H1 (cell line): ENCODE measurements around the gene ARL6IP5. TPM values are rescaled to one million over a fixed set of nuclear protein-coding genes. Genes with fewer than 3 reads are reported as not detected.

ENCODE experiments used
- CHD1 ChIP-seq: IDR thresholded peaks from 2 replicates; pipeline ENCODE4 v1.6.1; 2012; ENCODE audit warnings: low read depth, low read length, improper control_type of control experiment
- CREB1 ChIP-seq: IDR thresholded peaks from 2 replicates; pipeline ENCODE4 v1.6.1; 2012; ENCODE audit warnings: inconsistent platforms
- HDAC2 ChIP-seq, 2 experiments: fragments of 300-600 bp in 1 of 2; sonication (generic) in 1 of 2; IDR thresholded peaks; 2 replicates each; pipeline ENCODE4 v1.6.1; 2011 to 2012; ENCODE audit warnings: low read depth in 2 of 2, low read length in 2 of 2, mild to moderate bottlenecking in 2 of 2, moderate library complexity in 2 of 2, borderline replicate concordance in 1 of 2, inconsistent platforms in 1 of 2
- JUND ChIP-seq: IDR thresholded peaks from 2 replicates; pipeline ENCODE4 v1.6.1; 2011; ENCODE audit warnings: mild to moderate bottlenecking, improper control_type of control experiment, low read length
- KDM4A ChIP-seq: IDR thresholded peaks from one replicate; pipeline ENCODE4 v1.7.1; 2012; ENCODE audit warnings: low read depth, mild to moderate bottlenecking, moderate library complexity, low read length, inconsistent platforms; ENCODE audit not compliant: severe bottlenecking
- KDM5A ChIP-seq: fragments of 200-600 bp; IDR thresholded peaks from 2 replicates; pipeline ENCODE4 v1.7.1; 2012; ENCODE audit warnings: mild to moderate bottlenecking, low read length, inconsistent platforms, mixed read lengths
- MAX ChIP-seq: IDR thresholded peaks from 2 replicates; pipeline ENCODE4 v1.6.1; 2012; ENCODE audit warnings: inconsistent platforms
- RXRA ChIP-seq: IDR thresholded peaks from 2 replicates; pipeline ENCODE4 v1.6.1; 2011; ENCODE audit warnings: low read depth, mild to moderate bottlenecking, low read length, moderate library complexity; ENCODE audit not compliant: insufficient read depth
- SP4 ChIP-seq: IDR thresholded peaks from 2 replicates; pipeline ENCODE4 v1.6.1; 2012; ENCODE audit warnings: low read length, inconsistent platforms
- TCF12 ChIP-seq: IDR thresholded peaks from 2 replicates; pipeline ENCODE4 v1.6.1; 2011; ENCODE audit warnings: low read depth, mild to moderate bottlenecking, low read length
- TEAD4 ChIP-seq: IDR thresholded peaks from 2 replicates; pipeline ENCODE4 v1.6.1; 2012; ENCODE audit warnings: low read depth, low read length, inconsistent platforms, mixed read lengths
- ZNF274 ChIP-seq: IDR thresholded peaks from 2 replicates; pipeline ENCODE4 v1.7.0; 2012; ENCODE audit warnings: low read length, borderline replicate concordance; ENCODE audit errors: extremely low read depth
- polyA plus RNA-seq, 7 experiments: library from polyadenylated mRNA; depleted of rRNA in 3 of 7; stranded (reverse) in 5 of 7; unstranded in 2 of 7; fragments of >200 nt in 5 of 7; fragments of 200-250 nt in 2 of 7; gene quantifications; 1 replicate in 5 of 7; 2 replicates in 1 of 7; 4 replicates in 1 of 7; pipeline versions ENCODE4 v1.2.1 to v1.2.3, GENCODE V29; 2011 to 2013; ENCODE audit warnings: missing spikeins in 2 of 7, mixed read lengths in 2 of 7
- total RNA-seq: library from RNA; stranded (reverse); fragmentation: NEBNext Ultra II Directional; extraction: Animal tissue kit (Norgen Biotek cat#: 25700); gene quantifications from 2 replicates; pipeline ENCODE4 v1.2.1, GENCODE V29; 2021

Gene ARL6IP5
- total and polyA plus RNA-seq, 2 of the 8 experiments (the other 6 are each of a cell fraction or from before 2014, with no cell fraction given): 24.9 to 30.1 TPM

GRCh38 chr3:69144631-69145245, 60.0 kb downstream of the ARL6IP5 start (continued):
- TF ChIP-seq MAX (no peak), KDM4A (no peak), SP4 (no peak), KDM5A (no peak), RXRA (no peak), CREB1 (no peak), HDAC2 (IDR thresholded peaks at IDR 0.05; ENCODE audit: borderline replicate concordance in 1 of 2, low read depth in 2 of 2, low read length in 2 of 2) (peak in 1 of 2 experiments; percentile 78; a peak in 1 of 4 replicates), ZNF274 (no peak), TCF12 (peak; percentile 88), CHD1 (no peak), TEAD4 (no peak), JUND (no peak)
